ENCODE results near the gene PADI6.

Gene PADI6

GRCh38 chr1:17369466-17369865, 2.5 kb upstream of the PADI6 start:
- Histone ChIP-seq H3K27ac (ENCODE audit: extremely low read depth, low read depth, low read length) (no peak overlapping the region), H3K4me3 (ENCODE audit: low read depth, low read length) (no peak overlapping the region), H3K4me1 (ENCODE audit: control insufficient read depth, insufficient read depth, low read length) (no peaks in the 10 kb centered on the region), H3K36me3 (ENCODE audit: control insufficient read depth in 2 of 2, insufficient read depth in 1 of 2, low read length in 2 of 2) (no peaks in the 10 kb centered on the region), H3K9me3 (ENCODE audit: control insufficient read depth, insufficient read depth, low read depth, low read length) (no peaks in the 10 kb centered on the region)
- TF ChIP-seq ZNF600 (tag by site-specific recombination; IDR thresholded peaks at IDR 0.05) (no peak), SCRT2 (tag by site-specific recombination; IDR thresholded peaks at IDR 0.05) (peak; percentile 59), SCRT1 (tag by site-specific recombination; IDR thresholded peaks at IDR 0.05; ENCODE audit: borderline replicate concordance) (peak; percentile 41; the same call in 1 of the 2 replicates), RBAK (tag by site-specific recombination; IDR thresholded peaks at IDR 0.05) (no peak)
- TF ChIP-seq, protein P1, sequence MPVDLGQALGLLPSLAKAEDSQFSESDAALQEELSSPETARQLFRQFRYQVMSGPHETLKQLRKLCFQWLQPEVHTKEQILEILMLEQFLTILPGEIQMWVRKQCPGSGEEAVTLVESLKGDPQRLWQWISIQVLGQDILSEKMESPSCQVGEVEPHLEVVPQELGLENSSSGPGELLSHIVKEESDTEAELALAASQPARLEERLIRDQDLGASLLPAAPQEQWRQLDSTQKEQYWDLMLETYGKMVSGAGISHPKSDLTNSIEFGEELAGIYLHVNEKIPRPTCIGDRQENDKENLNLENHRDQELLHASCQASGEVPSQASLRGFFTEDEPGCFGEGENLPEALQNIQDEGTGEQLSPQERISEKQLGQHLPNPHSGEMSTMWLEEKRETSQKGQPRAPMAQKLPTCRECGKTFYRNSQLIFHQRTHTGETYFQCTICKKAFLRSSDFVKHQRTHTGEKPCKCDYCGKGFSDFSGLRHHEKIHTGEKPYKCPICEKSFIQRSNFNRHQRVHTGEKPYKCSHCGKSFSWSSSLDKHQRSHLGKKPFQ (tag by site-specific recombination; IDR thresholded peaks at IDR 0.05): no peak
- ChIA-PET POLR2A (no interaction called here), CTCF (interaction anchor here (1.7 kb wide), 1 partner anchor 10 kb away, joined by 4 read pairs; no protein-coding TSS in a partner anchor)

DNA sequence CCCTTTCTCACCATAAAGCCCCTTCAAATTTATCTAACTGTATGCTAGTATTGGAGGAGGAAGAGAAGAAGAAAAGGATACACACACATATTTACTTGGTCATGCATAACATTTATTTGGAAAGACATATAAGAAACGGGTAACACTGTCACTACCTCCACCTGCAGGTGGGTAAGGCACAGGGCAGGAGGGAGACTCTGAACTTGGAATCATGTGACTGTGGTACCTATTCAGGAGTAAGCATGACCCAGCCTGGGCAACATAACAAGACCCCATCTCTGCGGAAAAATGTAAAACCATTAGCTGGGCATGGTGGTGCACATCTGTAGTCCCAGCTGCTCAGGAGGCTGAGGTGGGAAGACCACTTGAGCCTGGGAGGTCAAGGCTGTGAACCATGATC, 1.4 kb upstream of the PADI6 start:
- CTCF ChIA-PET: interaction anchor here (0.6 to 1.7 kb wide), 12 partner anchors 9 to 325 kb away, joined by 3 to 8 read pairs (median 4); partner anchors contain the start of gene PADI2

More for the DNA sequence above, 1.4 kb upstream of the PADI6 start:
- Histone ChIP-seq H3K36me3 (ENCODE audit: control insufficient read depth in 2 of 2, insufficient read depth in 1 of 2, low read length in 2 of 2) (no peaks in the 10 kb centered on the region), H3K4me3 (ENCODE audit: low read depth, low read length) (no peak overlapping the region), H3K4me1 (ENCODE audit: control insufficient read depth, insufficient read depth, low read length) (no peaks in the 10 kb centered on the region), H3K9me3 (ENCODE audit: control insufficient read depth, insufficient read depth, low read depth, low read length) (no peaks in the 10 kb centered on the region), H3K27ac (ENCODE audit: extremely low read depth, low read depth, low read length) (no peak overlapping the region)
- POLR2A ChIA-PET: no interaction called here
- TF ChIP-seq ZNF398 (tag by site-specific recombination; IDR thresholded peaks at IDR 0.05): no peak
- TF ChIP-seq CTCF (tag by site-specific recombination; IDR thresholded peaks at IDR 0.05): peak; percentile 35; the same call in 1 of the 2 replicates
- TF ChIP-seq ZFP41 (tag by site-specific recombination; IDR thresholded peaks at IDR 0.05; ENCODE audit: borderline replicate concordance): no peak
- TF ChIP-seq ZNF239 (tag by site-specific recombination; IDR thresholded peaks at IDR 0.05): no peak
- TF ChIP-seq, protein P2, sequence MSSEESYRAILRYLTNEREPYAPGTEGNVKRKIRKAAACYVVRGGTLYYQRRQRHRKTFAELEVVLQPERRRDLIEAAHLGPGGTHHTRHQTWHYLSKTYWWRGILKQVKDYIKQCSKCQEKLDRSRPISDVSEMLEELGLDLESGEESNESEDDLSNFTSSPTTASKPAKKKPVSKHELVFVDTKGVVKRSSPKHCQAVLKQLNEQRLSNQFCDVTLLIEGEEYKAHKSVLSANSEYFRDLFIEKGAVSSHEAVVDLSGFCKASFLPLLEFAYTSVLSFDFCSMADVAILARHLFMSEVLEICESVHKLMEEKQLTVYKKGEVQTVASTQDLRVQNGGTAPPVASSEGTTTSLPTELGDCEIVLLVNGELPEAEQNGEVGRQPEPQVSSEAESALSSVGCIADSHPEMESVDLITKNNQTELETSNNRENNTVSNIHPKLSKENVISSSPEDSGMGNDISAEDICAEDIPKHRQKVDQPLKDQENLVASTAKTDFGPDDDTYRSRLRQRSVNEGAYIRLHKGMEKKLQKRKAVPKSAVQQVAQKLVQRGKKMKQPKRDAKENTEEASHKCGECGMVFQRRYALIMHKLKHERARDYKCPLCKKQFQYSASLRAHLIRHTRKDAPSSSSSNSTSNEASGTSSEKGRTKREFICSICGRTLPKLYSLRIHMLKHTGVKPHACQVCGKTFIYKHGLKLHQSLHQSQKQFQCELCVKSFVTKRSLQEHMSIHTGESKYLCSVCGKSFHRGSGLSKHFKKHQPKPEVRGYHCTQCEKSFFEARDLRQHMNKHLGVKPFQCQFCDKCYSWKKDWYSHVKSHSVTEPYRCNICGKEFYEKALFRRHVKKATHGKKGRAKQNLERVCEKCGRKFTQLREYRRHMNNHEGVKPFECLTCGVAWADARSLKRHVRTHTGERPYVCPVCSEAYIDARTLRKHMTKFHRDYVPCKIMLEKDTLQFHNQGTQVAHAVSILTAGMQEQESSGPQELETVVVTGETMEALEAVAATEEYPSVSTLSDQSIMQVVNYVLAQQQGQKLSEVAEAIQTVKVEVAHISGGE (tag by site-specific recombination; conservative IDR thresholded peaks at IDR 0.05; ENCODE audit: low read depth): no peak
- no peak for TF ChIP-seq ZEB2 (tag by site-specific recombination; IDR thresholded peaks at IDR 0.05)
- no peak for TF ChIP-seq GLIS1 (tag by site-specific recombination; IDR thresholded peaks at IDR 0.05)
- TF ChIP-seq ZNF23 (tag by site-specific recombination; IDR thresholded peaks at IDR 0.05; ENCODE audit: borderline replicate concordance): no peak
- TF ChIP-seq ZNF121 (tag by site-specific recombination; IDR thresholded peaks at IDR 0.05): peak; percentile 74; the same call in 1 of the 2 replicates
- no peak for TF ChIP-seq PRDM10 (tag by site-specific recombination; IDR thresholded peaks at IDR 0.05)
- TF ChIP-seq ZNF211 (tag by site-specific recombination; IDR thresholded peaks at IDR 0.05; ENCODE audit: low read depth): no peak
